Epithelial cell of prostate (primary cell): Measurements from ENCODE around the gene GUF1.
A peak's percentile ranks its signal among the peaks of the same experiment; 100 is the strongest.

Experiments
- DNase-seq: peaks from one replicate; pipeline ENCODE4 v3.0.0-alpha.2; 2011; ENCODE audit warnings: low read depth, low spot score
- H3K27ac ChIP-seq: fragments of 450-650 bp; 2 replicates; pipeline ENCODE4 v1.5.1; 2017; ENCODE audit warnings: mild to moderate bottlenecking

GUF1 gene

GRCh38 chr4:44678094-44679041, at the start of gene GUF1:
TSS of gene GUF1 (plus strand) at chr4:44678420. CDS start at chr4:44678623, 203 bp downstream.
- DNase-seq, result peak; percentile 58
- H3K27ac ChIP-seq, result peak within 1 kb of the TSS; percentile 71

- H3K27ac ChIP-seq, result no peak overlapping the region
- peak; percentile 10 for DNase-seq
Measured at GRCh38 chr4:44629280-44629866, 48.8 kb upstream of the GUF1 start.

- DNase-seq, result no peak
- no peak overlapping the region for H3K27ac ChIP-seq
Measured at GRCh38 chr4:44632089-44632488, 46.1 kb upstream of the GUF1 start.

GRCh38 chr4:44632733-44633132, 45.5 kb upstream of the GUF1 start:
- DNase-seq, result no peak
- H3K27ac ChIP-seq, result no peak overlapping the region

GRCh38 chr4:44638091-44638490, 40.1 kb upstream of the GUF1 start:
- DNase-seq, result no peak
- H3K27ac ChIP-seq, result no peak overlapping the region

- H3K27ac ChIP-seq, result no peak overlapping the region
- DNase-seq, result peak; percentile 10
Measured at GRCh38 chr4:44646151-44646550, 32.1 kb upstream of the GUF1 start.

- H3K27ac ChIP-seq, result no peak within 1 kb of the TSS
- no peak for DNase-seq
Measured at GRCh38 chr4:44651425-44651824, 26.8 kb upstream of the GUF1 start, which contains the start of gene YIPF7. TSS of gene YIPF7 (minus strand) at chr4:44651625. CDS start at chr4:44650100, 1,525 bp downstream.

- DNase-seq, result no peak
- H3K27ac ChIP-seq, result no peak overlapping the region
Measured at GRCh38 chr4:44652002-44652401, 26.2 kb upstream of the GUF1 start.

GRCh38 chr4:44660396-44660795, 17.8 kb upstream of the GUF1 start:
- H3K27ac ChIP-seq, result no peak overlapping the region
- no peak for DNase-seq

- DNase-seq, result peak; percentile 8
- peak overlapping the region; percentile 27 for H3K27ac ChIP-seq
Measured at GRCh38 chr4:44661940-44662622, 16.1 kb upstream of the GUF1 start.

- H3K27ac ChIP-seq, result peak overlapping the region; percentile 27
- no peak for DNase-seq
Measured at GRCh38 chr4:44662623-44663005, 15.6 kb upstream of the GUF1 start.

GRCh38 chr4:44663539-44664263, 14.5 kb upstream of the GUF1 start:
- no peak for DNase-seq
- no peak overlapping the region for H3K27ac ChIP-seq

GRCh38 chr4:44668526-44668925, 9.7 kb upstream of the GUF1 start:
- no peak for DNase-seq
- H3K27ac ChIP-seq, result no peak overlapping the region

- DNase-seq, result no peak
- H3K27ac ChIP-seq, result no peak overlapping the region
Measured at GRCh38 chr4:44670506-44671199, 7.6 kb upstream of the GUF1 start.

GRCh38 chr4:44671636-44672035, 6.6 kb upstream of the GUF1 start:
- H3K27ac ChIP-seq, result no peak overlapping the region
- no peak for DNase-seq

- H3K27ac ChIP-seq, result no peak overlapping the region
- no peak for DNase-seq
Measured at GRCh38 chr4:44674471-44674870, 3.7 kb upstream of the GUF1 start.

GRCh38 chr4:44675366-44675765, 2.9 kb upstream of the GUF1 start:
- no peak overlapping the region for H3K27ac ChIP-seq
- DNase-seq, result no peak

- H3K27ac ChIP-seq, result peak overlapping the region; percentile 71
- no peak for DNase-seq
Measured at GRCh38 chr4:44679060-44679459, 840 bp downstream of the GUF1 start.

GRCh38 chr4:44684648-44685047, 6.4 kb downstream of the GUF1 start:
- no peak for DNase-seq
- H3K27ac ChIP-seq, result no peak overlapping the region

GRCh38 chr4:44700427-44700826, 22.2 kb downstream of the GUF1 start:
- no peak overlapping the region for H3K27ac ChIP-seq

More at GRCh38 chr4:44700427-44700826, 22.2 kb downstream of the GUF1 start:
- no peak for DNase-seq
